ENCODE measurements around the gene CYSLTR2. TPM values are rescaled to one million over a fixed set of nuclear protein-coding genes. Genes with fewer than 3 reads are reported as not detected.
A peak's percentile ranks its signal among the peaks of the same experiment; 100 is the strongest.

The CYSLTR2 gene
- total and polyA plus RNA-seq, 9 of the 15 experiments (the other 6 are each of a cell fraction or from before 2014, with no cell fraction given) = not detected

DNA sequence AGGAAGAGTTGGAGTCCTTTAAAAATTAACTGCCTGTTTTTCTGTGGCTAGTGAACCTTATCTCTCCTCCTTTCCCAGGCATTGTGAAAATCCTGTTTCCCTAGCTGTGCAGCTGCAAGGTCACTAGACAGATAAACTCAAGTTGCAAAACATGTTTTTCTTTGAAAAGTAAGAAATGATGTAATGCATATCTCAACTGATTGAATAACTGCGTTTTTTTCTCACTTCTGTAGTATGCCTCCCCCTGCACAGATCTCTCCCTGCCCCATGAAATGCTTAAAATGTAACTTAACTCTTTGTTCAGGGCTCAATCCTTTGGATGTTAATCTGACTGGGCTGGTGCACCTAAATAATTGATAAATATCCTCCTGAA is 27.7 kb upstream of the CYSLTR2 start (continued):
- TF ChIP-seq, protein P1, sequence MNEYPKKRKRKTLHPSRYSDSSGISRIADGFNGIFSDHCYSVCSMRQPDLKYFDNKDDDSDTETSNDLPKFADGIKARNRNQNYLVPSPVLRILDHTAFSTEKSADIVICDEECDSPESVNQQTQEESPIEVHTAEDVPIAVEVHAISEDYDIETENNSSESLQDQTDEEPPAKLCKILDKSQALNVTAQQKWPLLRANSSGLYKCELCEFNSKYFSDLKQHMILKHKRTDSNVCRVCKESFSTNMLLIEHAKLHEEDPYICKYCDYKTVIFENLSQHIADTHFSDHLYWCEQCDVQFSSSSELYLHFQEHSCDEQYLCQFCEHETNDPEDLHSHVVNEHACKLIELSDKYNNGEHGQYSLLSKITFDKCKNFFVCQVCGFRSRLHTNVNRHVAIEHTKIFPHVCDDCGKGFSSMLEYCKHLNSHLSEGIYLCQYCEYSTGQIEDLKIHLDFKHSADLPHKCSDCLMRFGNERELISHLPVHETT (CRISPR knock-in tag; conservative IDR thresholded peaks at IDR 0.05 in 1 of 2, IDR thresholded peaks at IDR 0.05 in 1 of 2) = no peak
- TF ChIP-seq ATF1 (CRISPR knock-in tag; IDR thresholded peaks at IDR 0.05) (no peak), ATF1 (tag; IDR thresholded peaks at IDR 0.05) (peak; percentile 35; the same call in 1 of the 2 replicates), CBX3 (IDR thresholded peaks at IDR 0.05; ENCODE audit: borderline replicate concordance in 1 of 2, low read length in 2 of 2) (0 out of 3 replicates have a peak, but pooled peaks of 1 of the 2 experiments have one; percentile 18), DPF2 (IDR thresholded peaks at IDR 0.05) (peak; percentile 69), GATAD2B (IDR thresholded peaks at IDR 0.05; ENCODE audit: borderline replicate concordance) (0 out of 2 replicates have a peak, but pooled peaks have one; percentile 45), NELFE (IDR thresholded peaks at IDR 0.05; ENCODE audit: insufficient read depth, insufficient read length) (no peak), CEBPG (CRISPR knock-in tag; IDR thresholded peaks at IDR 0.05) (peak; percentile 68; the same call in 1 of the 2 replicates), CEBPG (tag; conservative IDR thresholded peaks at IDR 0.05 in 1 of 2, IDR thresholded peaks at IDR 0.05 in 1 of 2) (peak; percentile 86 to 87), MAFK (IDR thresholded peaks at IDR 0.05; ENCODE audit: low read length) (no peak), RFX7 (CRISPR knock-in tag; IDR thresholded peaks at IDR 0.05) (no peak), HDGF (IDR thresholded peaks at IDR 0.05) (no peak), ZNF431 (CRISPR knock-in tag; IDR thresholded peaks at IDR 0.05) (no peak), GATA2 (CRISPR knock-in tag; IDR thresholded peaks at IDR 0.05) (peak; percentile 78), KDM5B (IDR thresholded peaks at IDR 0.05; ENCODE audit: insufficient replicate concordance, low read depth, low read length) (no peak)
- TF ChIP-seq, protein P2, sequence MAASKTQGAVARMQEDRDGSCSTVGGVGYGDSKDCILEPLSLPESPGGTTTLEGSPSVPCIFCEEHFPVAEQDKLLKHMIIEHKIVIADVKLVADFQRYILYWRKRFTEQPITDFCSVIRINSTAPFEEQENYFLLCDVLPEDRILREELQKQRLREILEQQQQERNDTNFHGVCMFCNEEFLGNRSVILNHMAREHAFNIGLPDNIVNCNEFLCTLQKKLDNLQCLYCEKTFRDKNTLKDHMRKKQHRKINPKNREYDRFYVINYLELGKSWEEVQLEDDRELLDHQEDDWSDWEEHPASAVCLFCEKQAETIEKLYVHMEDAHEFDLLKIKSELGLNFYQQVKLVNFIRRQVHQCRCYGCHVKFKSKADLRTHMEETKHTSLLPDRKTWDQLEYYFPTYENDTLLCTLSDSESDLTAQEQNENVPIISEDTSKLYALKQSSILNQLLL (CRISPR knock-in tag; IDR thresholded peaks at IDR 0.05; ENCODE audit: borderline replicate concordance) = no peak
- TF ChIP-seq, protein P3, sequence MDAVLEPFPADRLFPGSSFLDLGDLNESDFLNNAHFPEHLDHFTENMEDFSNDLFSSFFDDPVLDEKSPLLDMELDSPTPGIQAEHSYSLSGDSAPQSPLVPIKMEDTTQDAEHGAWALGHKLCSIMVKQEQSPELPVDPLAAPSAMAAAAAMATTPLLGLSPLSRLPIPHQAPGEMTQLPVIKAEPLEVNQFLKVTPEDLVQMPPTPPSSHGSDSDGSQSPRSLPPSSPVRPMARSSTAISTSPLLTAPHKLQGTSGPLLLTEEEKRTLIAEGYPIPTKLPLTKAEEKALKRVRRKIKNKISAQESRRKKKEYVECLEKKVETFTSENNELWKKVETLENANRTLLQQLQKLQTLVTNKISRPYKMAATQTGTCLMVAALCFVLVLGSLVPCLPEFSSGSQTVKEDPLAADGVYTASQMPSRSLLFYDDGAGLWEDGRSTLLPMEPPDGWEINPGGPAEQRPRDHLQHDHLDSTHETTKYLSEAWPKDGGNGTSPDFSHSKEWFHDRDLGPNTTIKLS (IDR thresholded peaks at IDR 0.05; ENCODE audit: borderline replicate concordance, low read depth) = no peak
- TF ChIP-seq, protein P4, sequence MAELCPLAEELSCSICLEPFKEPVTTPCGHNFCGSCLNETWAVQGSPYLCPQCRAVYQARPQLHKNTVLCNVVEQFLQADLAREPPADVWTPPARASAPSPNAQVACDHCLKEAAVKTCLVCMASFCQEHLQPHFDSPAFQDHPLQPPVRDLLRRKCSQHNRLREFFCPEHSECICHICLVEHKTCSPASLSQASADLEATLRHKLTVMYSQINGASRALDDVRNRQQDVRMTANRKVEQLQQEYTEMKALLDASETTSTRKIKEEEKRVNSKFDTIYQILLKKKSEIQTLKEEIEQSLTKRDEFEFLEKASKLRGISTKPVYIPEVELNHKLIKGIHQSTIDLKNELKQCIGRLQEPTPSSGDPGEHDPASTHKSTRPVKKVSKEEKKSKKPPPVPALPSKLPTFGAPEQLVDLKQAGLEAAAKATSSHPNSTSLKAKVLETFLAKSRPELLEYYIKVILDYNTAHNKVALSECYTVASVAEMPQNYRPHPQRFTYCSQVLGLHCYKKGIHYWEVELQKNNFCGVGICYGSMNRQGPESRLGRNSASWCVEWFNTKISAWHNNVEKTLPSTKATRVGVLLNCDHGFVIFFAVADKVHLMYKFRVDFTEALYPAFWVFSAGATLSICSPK (IDR thresholded peaks at IDR 0.05; ENCODE audit: borderline replicate concordance) = no peak
- TF ChIP-seq, protein P5, sequence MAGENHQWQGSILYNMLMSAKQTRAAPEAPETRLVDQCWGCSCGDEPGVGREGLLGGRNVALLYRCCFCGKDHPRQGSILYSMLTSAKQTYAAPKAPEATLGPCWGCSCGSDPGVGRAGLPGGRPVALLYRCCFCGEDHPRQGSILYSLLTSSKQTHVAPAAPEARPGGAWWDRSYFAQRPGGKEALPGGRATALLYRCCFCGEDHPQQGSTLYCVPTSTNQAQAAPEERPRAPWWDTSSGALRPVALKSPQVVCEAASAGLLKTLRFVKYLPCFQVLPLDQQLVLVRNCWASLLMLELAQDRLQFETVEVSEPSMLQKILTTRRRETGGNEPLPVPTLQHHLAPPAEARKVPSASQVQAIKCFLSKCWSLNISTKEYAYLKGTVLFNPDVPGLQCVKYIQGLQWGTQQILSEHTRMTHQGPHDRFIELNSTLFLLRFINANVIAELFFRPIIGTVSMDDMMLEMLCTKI (IDR thresholded peaks at IDR 0.05; ENCODE audit: partially characterized antibody) = no peak
- TF ChIP-seq, protein P6, sequence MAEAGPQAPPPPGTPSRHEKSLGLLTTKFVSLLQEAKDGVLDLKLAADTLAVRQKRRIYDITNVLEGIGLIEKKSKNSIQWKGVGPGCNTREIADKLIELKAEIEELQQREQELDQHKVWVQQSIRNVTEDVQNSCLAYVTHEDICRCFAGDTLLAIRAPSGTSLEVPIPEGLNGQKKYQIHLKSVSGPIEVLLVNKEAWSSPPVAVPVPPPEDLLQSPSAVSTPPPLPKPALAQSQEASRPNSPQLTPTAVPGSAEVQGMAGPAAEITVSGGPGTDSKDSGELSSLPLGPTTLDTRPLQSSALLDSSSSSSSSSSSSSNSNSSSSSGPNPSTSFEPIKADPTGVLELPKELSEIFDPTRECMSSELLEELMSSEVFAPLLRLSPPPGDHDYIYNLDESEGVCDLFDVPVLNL (CRISPR knock-in tag; IDR thresholded peaks at IDR 0.05; ENCODE audit: low read depth) = no peak

All from K562 (cell line).